Amygdala (tissue), 56 donors: ENCODE measurements around the gene ARHGAP6.
"Not testable (repeated sequence)": the region's sequence is repeated elsewhere in the genome, so short reads cannot be mapped to it uniquely, and the experiment has no call there.

Experiments used
- DNase-seq, 56 donors: peaks; one replicate each; lab custom pipeline; 2025; lab: John Stamatoyannopoulos, UW

Gene ARHGAP6

DNA sequence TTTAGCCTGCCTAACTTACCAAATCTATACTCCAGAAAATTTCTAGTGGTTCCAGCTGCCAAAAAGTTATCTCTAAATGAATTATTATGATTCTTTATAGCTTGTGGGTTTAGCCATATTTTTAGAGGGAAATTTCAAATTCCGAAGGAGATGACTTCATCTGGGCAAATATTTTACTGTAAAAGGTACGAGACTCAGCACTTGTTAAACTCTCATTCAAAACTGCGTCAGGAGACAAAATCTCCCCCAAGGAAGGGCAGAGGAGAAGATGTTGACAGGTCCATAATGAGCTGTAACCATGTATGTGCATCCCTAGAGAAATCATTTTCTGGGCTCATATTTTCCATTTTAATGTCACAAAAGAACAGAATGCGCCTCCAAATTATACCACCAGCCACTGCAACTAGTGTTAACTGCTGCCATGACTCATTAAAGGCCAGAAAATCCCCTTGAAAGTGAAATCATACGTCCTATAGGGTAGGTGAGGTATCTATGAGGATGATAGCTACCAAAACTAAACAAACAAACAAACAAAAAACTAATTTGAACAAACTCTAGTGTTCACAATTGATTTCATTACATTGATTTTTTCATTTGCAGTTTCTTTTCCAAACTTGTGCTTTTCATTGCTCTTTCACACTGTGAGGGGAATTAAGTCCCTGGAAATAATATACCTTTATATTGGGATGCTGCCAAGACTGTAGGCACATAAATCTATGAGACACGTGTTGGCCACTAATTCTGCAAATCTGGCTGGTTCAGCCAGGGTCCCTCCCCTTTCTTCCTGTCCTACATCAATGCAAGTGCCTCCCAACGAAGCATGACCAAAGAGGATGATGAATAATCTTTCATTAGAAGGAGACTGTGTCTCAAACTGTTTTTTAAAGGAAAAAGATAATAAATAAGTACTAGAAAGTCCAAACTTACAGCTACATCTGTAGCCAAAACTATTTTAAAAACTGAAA lies 85.8 kb downstream of the ARHGAP6 start:
- DNase-seq: no peak

DNA sequence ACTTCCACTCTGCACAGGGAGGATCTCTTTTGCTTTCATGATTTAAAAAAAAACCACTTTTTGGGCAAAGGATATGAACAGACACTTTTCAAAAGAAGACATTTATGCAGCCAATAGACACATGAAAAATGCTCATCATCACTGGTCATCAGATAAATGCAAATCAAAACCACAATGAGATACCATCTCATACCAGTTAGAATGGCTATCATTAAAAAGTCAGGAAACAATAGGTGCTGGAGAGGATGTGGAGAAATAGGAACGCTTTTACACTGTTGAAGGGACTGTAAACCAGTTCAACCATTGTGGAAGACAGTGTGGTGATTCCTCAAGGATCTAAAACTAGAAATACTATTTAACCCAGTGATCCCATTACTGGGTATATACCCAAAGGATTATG lies 87.4 kb downstream of the ARHGAP6 start:
- not testable (repeated sequence) for DNase-seq

DNA sequence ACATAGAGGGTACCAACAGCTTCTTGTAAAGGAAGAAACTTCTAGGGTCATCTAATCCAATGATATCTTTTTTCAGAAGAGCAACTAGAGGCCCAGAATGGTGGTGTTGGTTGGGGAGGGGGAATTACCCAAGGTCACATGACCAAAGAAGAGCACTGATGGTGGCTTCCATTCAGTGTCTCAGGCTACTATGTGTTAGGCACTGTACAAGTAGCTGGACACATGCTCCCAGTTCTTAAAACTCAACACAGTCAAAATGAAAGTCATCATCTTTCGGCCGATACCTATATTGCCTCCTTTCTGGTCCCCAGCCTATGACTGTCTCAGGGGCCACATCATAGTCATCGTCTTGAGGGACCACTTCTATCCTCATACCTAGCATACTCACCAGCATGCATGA lies 88.1 kb downstream of the ARHGAP6 start:
- DNase-seq: no peak

DNA sequence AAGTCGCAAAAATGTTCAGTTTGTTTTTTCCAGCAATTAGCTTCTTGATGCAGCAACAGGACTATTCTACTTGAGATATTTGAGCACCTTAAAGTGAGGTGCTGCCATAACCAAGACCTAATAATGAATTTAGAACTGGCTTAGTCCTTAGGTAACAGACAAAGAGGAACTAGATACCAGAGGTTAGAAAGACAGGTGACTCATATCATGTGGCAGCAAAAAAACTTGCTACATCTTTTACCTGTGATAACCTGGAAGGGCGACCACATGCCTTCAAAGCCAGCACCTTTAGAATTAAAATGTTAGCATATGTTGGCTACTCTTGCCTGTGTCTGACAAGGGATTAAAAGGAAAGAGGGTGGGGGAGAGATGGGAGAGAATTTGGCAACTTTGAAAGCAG lies 90.4 kb downstream of the ARHGAP6 start:
- no peak for DNase-seq

DNA sequence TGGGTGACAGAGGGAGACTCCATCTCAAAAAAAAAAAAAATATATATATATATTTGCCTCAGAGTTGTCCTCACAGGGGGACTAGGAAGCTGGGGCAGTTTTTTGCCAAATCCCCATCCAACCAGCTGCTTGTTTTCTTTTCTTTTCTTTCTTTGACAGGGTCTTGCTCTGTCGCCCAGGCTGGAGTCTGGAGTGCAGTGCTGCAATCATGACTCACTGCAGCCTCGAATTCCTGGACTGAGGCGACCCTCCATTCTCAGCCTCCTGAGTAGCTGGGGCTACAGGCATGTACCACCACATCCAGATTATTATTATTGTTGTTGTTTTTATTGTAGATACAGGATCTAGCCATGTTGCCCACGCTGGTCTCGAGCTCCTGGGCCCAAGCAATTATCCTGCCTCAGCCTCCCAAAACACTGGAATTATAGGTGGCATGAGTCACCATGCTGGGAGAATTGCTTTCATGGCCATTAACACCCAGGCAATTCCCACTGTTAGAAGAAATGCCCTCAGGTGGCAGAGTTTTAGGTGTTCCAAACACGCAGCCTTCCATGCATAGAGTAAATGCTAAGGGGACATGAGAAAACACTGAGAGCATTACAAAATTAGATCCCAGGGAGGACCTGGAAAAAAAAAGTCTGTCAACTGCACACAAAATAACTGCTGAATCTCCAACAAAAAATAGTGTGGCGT lies 98.0 kb downstream of the ARHGAP6 start:
- DNase-seq: no peak

DNA sequence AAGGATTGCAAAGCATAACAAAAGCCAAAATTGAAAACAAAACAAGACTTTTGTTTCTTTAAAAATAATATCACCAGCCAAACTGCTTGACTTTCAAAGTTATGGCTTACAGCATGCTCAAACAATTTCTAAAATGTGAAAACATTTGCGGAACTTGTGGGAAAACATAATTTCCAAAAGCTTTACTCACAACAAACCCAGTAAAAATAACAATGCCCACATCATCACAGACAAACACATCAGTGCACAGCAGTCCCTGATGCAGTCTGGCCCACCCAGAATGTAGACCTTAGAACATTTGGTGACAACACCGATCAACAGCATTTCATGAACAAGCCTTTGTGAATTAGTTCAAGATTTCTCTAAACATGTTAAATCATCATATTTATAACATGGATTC lies 98.9 kb downstream of the ARHGAP6 start:
- no peak for DNase-seq

DNA sequence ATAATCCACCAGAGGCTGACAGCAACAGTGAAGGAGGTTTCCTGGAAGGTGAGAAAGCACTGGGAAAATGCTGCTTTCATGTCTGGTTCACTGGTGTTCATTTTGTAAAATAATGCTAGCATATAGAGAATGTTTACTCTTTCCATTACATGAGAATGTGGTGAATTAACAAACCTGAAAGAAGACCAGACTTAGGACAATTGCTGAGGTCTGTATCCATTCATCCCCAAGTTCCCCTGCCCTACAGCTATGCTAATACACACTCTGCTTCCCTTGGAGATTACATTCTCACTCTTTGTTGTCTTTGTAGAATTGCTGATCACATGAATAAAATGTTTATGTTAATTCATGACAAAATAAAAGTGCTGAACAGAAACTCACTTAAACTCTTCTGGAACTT lies 99.5 kb downstream of the ARHGAP6 start:
- DNase-seq: no peak

DNA sequence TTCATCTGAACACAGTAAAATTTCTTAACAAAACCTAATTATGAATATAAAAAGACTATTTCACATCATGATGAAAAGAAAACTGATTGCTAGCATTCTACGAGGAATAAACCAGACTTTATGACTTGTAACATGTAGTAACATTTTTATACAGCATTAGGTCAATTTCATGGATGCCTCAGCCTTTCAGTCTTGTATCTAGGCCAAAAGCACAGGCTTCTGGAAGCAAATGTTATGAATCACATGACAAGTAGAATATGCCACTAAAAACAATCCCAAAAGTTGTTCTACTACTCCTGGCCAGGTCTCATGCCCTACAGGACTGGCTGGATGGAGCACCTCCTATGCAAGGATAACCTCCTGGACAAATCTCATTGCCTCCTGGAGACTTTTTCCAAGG lies 101.2 kb downstream of the ARHGAP6 start:
- no peak for DNase-seq

DNA sequence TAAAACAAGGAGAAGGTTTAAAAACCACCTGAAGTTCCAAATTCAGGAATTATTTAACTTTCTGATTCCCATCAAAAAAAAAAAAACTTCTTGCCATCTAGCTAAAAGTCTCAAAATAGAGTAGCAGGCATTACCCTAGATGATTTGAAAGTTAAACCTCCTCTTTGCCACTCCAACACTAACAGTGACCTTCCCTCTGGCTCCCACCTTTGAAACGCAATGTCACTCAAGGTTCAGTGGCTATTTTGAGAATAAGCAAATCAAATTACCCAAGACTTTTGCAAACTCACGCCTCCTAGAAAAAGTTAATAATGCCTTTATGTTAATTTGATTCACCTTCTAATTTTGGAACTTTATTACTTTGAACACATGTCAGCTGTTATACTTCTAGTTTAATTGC lies 103.2 kb downstream of the ARHGAP6 start:
- DNase-seq: no peak

DNA sequence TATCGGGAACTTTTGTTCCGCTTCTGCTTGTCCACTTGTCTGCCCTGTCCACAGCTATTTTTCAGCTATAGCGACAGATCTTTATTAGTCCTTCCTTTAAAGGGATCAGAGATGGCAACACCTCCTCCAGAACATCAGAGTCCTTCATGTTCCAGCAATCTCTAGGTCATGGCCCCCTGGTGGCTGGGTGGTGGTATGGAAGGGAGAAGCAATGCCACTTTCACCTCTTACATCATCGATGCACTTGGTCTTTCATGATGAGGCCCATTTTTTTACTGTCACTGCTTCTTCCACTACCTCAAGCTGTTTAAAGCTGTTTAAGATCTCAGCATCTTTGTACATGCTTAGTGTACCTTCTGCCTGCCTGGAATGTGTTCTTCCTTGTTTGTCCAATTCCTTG lies 106.7 kb downstream of the ARHGAP6 start:
- no peak for DNase-seq

DNA sequence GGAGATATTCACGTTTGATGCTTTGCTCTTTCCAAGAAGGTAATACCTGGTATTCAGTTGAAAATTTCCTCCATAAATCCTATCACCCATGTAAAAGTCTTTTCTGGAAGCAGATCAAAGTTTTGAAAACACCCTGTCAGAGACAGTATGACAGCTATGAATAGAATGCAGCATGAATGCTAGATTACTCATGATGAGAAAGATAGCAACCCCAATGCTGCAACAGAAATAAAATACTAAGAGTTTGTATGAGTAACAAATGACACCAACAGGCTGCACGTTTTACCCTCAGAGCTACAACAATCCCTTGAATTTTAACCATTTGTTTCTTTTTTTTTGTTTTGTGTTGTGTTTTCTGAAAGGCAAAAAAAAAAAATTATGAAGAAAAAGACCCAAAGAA lies 108.6 kb downstream of the ARHGAP6 start:
- no peak for DNase-seq

DNA sequence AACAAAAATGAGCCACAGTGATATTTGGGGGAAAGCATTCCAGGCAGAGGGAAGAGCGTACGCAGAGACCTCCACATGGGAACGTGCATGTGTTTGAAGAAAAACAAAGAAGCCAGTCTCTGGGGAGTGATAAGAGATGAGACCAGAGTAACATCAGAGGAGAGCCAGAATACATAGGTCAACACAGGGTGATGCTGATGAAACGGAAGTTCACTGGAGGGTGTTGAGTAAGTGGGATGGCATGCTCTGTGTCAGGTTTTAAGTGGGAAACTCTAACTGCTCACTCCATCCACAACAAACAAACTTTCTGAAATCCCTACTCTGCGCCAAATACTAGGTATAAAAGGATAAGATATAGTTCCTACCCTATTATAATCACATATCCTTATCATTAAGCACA lies 110.0 kb downstream of the ARHGAP6 start:
- DNase-seq: no peak

DNA sequence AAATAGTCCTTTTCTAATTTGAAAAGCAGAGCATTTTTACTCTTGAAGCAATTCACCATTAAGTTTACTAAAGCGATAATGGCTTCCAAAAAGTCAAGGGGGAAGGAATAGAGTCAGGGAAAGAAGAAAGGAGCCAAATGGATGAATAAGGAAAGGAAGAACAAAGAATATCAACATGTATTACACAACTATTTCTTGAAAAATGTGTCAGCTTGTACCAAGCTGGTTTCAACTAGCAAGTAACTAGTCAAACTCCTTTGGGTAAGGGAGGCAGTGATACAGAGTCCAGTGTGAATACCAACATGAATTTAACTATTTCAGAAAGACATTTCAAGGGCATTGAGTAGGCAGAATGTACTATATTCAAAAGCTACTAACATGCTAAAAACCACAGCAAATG lies 112.1 kb downstream of the ARHGAP6 start:
- no peak for DNase-seq

DNA sequence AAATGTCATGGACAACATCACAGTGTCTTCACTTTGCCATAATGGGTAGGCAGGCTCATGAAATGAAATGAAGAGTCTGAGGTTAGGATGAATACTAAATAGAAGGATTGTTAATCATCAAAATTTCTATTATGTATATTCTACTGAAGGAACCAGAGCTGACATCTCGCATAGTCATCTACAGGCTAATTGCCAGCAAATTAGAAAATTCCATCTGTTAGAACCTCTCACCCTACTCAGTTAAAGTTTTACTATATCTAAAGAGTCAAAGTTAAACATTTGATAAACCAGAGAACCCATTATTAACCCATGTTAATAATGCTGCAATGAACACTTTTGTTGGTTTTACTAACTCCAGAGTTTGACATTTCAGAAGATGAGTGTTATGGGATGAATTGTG lies 114.6 kb downstream of the ARHGAP6 start:
- no peak for DNase-seq

DNA sequence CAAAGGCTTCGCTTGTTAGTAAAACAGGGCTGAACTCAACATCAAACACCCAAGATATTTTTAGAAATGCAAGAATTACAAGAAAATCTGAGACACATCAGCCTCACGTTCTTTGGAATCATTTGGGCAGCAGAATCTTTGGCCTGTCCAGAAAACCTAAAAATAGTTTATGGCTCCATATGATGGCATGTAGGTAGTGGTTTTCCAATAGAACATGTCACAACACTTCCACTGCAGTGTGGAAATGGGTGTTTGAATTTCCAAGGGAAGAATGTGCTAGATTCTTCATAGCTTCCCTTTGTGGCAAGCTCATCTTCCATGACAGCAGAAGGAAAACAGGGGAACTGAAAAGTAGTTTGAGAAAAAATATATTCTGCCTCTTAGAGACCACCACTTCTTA lies 118.8 kb downstream of the ARHGAP6 start:
- no peak for DNase-seq

DNA sequence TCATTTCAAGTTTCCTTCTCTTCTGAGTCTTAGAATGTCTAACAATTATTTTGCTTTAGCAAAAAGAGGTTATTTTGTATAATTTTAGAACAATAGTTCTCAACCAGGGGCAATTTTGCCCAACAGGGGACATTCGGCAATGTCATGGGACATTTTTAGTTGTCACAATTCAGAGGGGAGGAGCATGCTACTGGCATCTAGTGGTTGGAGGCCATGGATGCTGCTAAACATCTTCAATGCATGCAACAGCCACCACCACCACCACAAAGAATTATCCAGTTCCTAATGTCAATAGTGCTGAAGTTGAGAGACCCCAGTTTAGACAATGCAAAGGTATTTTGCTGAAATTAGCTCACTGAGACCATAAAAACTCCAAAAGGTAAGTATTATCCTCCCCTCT lies 122.5 kb downstream of the ARHGAP6 start:
- no peak for DNase-seq

DNA sequence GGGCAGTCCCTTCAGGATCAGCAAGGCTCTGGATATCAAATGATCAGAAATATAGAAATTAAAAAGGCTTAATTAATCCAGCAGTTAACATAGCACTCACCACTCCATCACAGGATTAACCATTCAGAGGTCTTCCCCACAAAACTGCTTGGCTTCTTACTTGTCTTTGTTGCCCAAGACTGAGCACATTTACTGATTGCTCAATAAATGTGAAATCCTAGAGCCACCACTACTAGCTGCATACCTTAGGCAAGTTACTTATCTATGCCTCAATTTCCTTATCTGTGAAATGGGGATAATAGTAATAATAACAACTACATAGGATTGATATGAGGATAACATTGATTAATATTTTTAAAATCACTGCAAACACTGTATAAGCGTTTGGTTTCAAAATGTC lies 124.2 kb downstream of the ARHGAP6 start:
- DNase-seq: no peak

DNA sequence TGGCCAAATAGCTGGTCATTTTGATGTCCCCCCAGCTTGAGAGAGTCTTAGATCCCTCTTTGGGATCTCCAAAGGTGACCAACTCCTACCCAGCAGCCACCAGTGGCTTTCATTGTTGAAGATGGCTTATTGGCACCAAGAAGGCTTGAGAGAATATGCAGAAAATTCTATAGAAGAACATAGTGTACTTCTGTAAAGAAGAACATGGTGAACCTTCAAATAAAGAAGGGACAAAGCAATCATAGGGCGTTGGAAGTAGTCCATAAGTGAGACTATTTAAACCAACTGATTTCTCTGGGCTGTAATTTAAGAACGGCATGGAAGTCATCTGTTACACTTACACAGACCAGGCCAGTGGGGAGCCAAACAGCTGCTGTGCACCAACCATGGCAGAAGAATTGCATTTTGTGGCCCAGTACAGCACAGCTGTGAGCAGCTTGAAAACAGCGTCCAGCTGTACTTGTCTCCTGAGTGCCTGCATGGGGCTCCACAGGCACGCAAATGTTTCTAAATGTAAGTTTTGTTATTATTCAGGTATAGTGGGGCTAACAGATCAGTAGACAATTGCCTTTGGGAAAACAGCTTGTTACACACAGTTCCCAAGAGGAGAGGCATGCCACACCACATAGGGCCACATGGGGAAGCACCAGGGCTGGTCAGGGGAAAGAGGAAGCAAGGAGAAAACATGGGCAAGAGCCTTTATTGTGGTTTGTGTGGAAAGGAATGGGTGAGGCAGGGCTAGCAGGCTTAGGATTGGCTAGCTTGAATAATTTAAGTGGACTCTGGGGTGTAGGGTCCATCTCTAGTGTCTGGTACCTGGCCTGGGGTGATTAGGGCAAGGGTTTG lies 125.0 kb downstream of the ARHGAP6 start:
- no peak for DNase-seq

DNA sequence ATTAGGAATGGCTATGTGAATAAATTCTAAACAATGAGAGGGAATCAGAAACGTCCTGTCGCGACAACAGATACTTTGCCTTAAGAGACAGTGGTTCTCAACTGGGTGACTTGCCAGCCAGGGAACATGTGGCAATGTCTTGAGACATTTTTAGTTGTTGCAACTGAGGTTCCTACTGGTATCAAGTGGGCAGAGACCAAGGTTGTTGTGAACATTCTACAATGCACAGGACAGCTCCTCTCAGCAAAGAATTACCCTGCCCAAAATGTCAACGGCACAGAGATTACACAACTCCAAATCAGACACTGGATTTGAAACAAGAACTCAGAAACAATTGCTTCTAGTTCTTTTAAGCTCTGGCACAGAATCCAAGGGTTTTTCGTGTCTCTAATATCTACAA lies 128.6 kb downstream of the ARHGAP6 start:
- no peak for DNase-seq

DNA sequence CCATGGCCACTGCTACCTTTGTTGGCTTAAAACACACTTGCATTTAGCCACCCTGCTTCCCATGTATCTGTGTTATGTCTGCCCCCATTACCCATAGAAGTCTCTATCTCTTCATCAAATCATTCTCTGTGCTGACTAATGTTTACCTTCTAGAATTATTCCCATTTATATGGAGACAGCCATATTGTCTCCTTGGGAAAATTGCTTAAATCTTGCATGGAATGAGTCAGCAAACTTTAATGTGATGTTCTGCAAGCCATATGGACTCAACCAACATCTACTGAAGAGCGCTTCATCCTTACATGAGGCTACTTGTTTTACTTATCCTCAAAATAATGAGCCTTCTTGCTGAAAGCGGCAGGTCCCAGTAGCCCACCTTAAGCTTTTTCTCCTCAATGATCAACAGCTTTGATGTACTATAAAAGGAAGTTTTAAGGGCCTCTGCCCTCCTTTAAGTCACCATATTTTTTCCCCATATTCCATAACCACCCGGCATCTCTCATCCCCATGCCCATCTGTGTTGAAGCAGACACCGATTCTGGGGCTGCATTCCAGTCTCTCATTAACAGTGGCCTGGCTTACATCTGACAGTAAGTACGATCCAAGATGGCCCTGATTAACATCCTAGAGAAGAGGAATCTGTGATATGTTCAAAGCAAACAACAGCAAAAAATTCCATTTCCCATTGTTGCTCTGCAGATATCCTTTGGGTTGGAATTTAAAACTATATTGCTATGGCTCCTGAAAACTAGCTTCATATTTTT lies 130.4 kb downstream of the ARHGAP6 start:
- DNase-seq: no peak
